ENCODE measurements around the gene BEND7.

DNA sequence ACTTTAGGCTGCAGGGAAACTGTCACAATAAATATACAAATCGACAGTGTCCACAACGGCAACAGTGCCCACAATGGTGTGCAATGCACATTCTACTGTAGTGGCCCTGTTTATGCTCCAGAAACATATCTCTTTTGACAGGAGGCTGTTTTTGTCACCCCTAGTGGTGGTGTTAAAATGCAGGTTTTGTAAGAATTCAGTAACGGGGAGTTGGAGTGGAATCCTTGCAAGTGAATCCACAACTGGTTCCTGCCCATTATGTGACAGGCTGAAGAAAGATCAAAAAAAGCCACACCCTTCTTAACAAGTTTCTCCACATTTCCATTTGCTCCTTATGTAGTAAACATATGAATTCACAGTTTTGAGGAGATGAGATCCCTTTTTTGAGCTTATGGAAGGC lies 58.5 kb downstream of the BEND7 start:
- no peak for TF ChIP-seq POLR2A (IDR thresholded peaks at IDR 0.05)
- TF ChIP-seq, protein P1, sequence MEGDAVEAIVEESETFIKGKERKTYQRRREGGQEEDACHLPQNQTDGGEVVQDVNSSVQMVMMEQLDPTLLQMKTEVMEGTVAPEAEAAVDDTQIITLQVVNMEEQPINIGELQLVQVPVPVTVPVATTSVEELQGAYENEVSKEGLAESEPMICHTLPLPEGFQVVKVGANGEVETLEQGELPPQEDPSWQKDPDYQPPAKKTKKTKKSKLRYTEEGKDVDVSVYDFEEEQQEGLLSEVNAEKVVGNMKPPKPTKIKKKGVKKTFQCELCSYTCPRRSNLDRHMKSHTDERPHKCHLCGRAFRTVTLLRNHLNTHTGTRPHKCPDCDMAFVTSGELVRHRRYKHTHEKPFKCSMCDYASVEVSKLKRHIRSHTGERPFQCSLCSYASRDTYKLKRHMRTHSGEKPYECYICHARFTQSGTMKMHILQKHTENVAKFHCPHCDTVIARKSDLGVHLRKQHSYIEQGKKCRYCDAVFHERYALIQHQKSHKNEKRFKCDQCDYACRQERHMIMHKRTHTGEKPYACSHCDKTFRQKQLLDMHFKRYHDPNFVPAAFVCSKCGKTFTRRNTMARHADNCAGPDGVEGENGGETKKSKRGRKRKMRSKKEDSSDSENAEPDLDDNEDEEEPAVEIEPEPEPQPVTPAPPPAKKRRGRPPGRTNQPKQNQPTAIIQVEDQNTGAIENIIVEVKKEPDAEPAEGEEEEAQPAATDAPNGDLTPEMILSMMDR (IDR thresholded peaks at IDR 0.05): no peak
